Measurements from ENCODE around the gene TNFRSF19.

GRCh38 chr13:23690668-23691067 lies 120.5 kb downstream of the TNFRSF19 start:
- TF ChIP-seq, protein P1, sequence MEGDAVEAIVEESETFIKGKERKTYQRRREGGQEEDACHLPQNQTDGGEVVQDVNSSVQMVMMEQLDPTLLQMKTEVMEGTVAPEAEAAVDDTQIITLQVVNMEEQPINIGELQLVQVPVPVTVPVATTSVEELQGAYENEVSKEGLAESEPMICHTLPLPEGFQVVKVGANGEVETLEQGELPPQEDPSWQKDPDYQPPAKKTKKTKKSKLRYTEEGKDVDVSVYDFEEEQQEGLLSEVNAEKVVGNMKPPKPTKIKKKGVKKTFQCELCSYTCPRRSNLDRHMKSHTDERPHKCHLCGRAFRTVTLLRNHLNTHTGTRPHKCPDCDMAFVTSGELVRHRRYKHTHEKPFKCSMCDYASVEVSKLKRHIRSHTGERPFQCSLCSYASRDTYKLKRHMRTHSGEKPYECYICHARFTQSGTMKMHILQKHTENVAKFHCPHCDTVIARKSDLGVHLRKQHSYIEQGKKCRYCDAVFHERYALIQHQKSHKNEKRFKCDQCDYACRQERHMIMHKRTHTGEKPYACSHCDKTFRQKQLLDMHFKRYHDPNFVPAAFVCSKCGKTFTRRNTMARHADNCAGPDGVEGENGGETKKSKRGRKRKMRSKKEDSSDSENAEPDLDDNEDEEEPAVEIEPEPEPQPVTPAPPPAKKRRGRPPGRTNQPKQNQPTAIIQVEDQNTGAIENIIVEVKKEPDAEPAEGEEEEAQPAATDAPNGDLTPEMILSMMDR (IDR thresholded peaks at IDR 0.05; ENCODE audit: low read depth, low read length, missing input control): no peak
- TF ChIP-seq ATF3 (IDR thresholded peaks at IDR 0.05) (no peak), GABPA (IDR thresholded peaks at IDR 0.05 in 1 of 2, conservative IDR thresholded peaks at IDR 0.05 in 1 of 2) (no peak), TAF1 (conservative IDR thresholded peaks at IDR 0.05) (no peak)
- TF ChIP-seq, protein P2, sequence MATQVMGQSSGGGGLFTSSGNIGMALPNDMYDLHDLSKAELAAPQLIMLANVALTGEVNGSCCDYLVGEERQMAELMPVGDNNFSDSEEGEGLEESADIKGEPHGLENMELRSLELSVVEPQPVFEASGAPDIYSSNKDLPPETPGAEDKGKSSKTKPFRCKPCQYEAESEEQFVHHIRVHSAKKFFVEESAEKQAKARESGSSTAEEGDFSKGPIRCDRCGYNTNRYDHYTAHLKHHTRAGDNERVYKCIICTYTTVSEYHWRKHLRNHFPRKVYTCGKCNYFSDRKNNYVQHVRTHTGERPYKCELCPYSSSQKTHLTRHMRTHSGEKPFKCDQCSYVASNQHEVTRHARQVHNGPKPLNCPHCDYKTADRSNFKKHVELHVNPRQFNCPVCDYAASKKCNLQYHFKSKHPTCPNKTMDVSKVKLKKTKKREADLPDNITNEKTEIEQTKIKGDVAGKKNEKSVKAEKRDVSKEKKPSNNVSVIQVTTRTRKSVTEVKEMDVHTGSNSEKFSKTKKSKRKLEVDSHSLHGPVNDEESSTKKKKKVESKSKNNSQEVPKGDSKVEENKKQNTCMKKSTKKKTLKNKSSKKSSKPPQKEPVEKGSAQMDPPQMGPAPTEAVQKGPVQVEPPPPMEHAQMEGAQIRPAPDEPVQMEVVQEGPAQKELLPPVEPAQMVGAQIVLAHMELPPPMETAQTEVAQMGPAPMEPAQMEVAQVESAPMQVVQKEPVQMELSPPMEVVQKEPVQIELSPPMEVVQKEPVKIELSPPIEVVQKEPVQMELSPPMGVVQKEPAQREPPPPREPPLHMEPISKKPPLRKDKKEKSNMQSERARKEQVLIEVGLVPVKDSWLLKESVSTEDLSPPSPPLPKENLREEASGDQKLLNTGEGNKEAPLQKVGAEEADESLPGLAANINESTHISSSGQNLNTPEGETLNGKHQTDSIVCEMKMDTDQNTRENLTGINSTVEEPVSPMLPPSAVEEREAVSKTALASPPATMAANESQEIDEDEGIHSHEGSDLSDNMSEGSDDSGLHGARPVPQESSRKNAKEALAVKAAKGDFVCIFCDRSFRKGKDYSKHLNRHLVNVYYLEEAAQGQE (IDR thresholded peaks at IDR 0.05): no peak

All from liver (tissue), 3 donors.